SK-N-SH (cell line): ENCODE data around the gene MYO18A. TPM values are rescaled to one million over a fixed set of nuclear protein-coding genes. Genes with fewer than 3 reads are reported as not detected.

Experiments
- CTCF ChIA-PET: fragments of 300-600, 350-600 bp; formaldehyde crosslinking; extraction: SDS; loops from one replicate; lab custom pipeline; 2021; lab: Yijun Ruan, JAX
- POLR2A ChIA-PET: fragments of 350-600 bp; sonication (Branson Sonifier 250); formaldehyde crosslinking; extraction: SDS; loops from one replicate; lab custom pipeline; 2020; ENCODE audit warnings: antibody characterized with exemption, inconsistent platforms; lab: Yijun Ruan, JAX
- DNase-seq: peaks from one replicate; pipeline ENCODE4 v3.0.0; 2012
- H2AFZ ChIP-seq: fragments of 200-600 bp; sonication (generic); 2 replicates; pipeline ENCODE4 v1.8.1; 2016; ENCODE audit warnings: antibody characterized with exemption, mild to moderate bottlenecking, low read depth
- H3F3A ChIP-seq: fragments of 200-600 bp; sonication (generic); replicated peaks from 2 replicates; pipeline ENCODE3; 2016; ENCODE audit warnings: antibody characterized with exemption, mild to moderate bottlenecking; ENCODE audit not compliant: insufficient read depth
- H3K27ac ChIP-seq, 2 experiments: fragments of 200-500 bp in 1 of 2; fragments of 200-600 bp in 1 of 2; sonication (Bioruptor generic) in 1 of 2; sonication (generic), shearing (Covaris generic) in 1 of 2; 2 replicates each; pipeline versions ENCODE4 v1.5.1 to v1.6.1; 2014 to 2016; ENCODE audit warnings: low read depth in 2 of 2, inconsistent platforms in 1 of 2, low read length in 1 of 2, mild to moderate bottlenecking in 1 of 2, mixed read lengths in 1 of 2
- H3K27me3 ChIP-seq: fragments of 200-600 bp; sonication (generic), shearing (Covaris generic); 2 replicates; pipeline ENCODE4 v1.6.1; 2016; ENCODE audit warnings: mixed run types; ENCODE audit not compliant: insufficient read depth
- H3K36me3 ChIP-seq, 2 experiments: fragments of 200-500 bp in 1 of 2; fragments of 200-600 bp in 1 of 2; sonication (Bioruptor generic) in 1 of 2; sonication (generic) in 1 of 2; replicated peaks in 1 of 2; 2 replicates each; pipeline versions ENCODE3 to v1.5.1; 2014 to 2016; ENCODE audit warnings: low read length in 1 of 2, mild to moderate bottlenecking in 1 of 2; ENCODE audit not compliant: insufficient read depth in 2 of 2, control insufficient read depth in 1 of 2
- H3K4me1 ChIP-seq, 2 experiments: fragments of 200-500 bp in 1 of 2; fragments of 200-600 bp in 1 of 2; sonication (Bioruptor generic) in 1 of 2; sonication (generic), shearing (Covaris generic) in 1 of 2; 2 replicates each; pipeline versions ENCODE4 v1.5.1 to v1.6.1; 2014 to 2016; ENCODE audit warnings: low read depth in 1 of 2, low read length in 1 of 2, mixed run types in 1 of 2; ENCODE audit not compliant: insufficient read depth in 2 of 2, control insufficient read depth in 1 of 2
- H3K4me2 ChIP-seq: fragments of 200-600 bp; sonication (generic), shearing (Covaris generic); 2 replicates; pipeline ENCODE4 v1.6.1; 2017; ENCODE audit warnings: mixed run types
- H3K4me3 ChIP-seq, 2 experiments: fragments of 200-500 bp in 1 of 2; fragments of 200-600 bp in 1 of 2; sonication (Bioruptor generic) in 1 of 2; sonication (generic), shearing (Covaris generic) in 1 of 2; 2 replicates each; pipeline versions ENCODE4 v1.5.1 to v1.8.1; 2014 to 2016; ENCODE audit warnings: low read depth in 2 of 2, inconsistent platforms in 1 of 2, low read length in 1 of 2, mild to moderate bottlenecking in 1 of 2, mixed read lengths in 1 of 2, moderate library complexity in 1 of 2
- H3K79me2 ChIP-seq: fragments of 200-600 bp; sonication (generic); 2 replicates; pipeline ENCODE4 v1.8.1; 2017; ENCODE audit warnings: mild to moderate bottlenecking; ENCODE audit not compliant: insufficient read depth
- H3K9ac ChIP-seq: fragments of 200-600 bp; sonication (generic); 2 replicates; pipeline ENCODE4 v1.6.1; 2017; ENCODE audit warnings: mixed run types
- H3K9me2 ChIP-seq: fragments of 200-600 bp; sonication (generic); 2 replicates; pipeline ENCODE4 v1.6.1; 2017; ENCODE audit warnings: mixed run types
- H3K9me3 ChIP-seq: fragments of 200-600 bp; sonication (generic); 2 replicates; pipeline ENCODE4 v1.6.1; 2017; ENCODE audit warnings: mixed run types, mild to moderate bottlenecking, moderate library complexity
- H4K20me1 ChIP-seq: fragments of 200-600 bp; sonication (generic); 2 replicates; pipeline ENCODE4 v1.6.1; 2017; ENCODE audit warnings: mild to moderate bottlenecking, mixed run types; ENCODE audit not compliant: insufficient read depth
- CHD2 ChIP-seq: fragments of 150-350 bp; IDR thresholded peaks from 2 replicates; pipeline ENCODE4 v1.6.1; 2018; ENCODE audit warnings: low read length; ENCODE audit not compliant: partially characterized antibody
- CTCF ChIP-seq: fragments of 200-600 bp; sonication (generic); IDR thresholded peaks from 2 replicates; pipeline ENCODE4 v1.6.1; 2017; ENCODE audit warnings: antibody characterized with exemption, mild to moderate bottlenecking, moderate library complexity
- EZH2phosphoT487 ChIP-seq: fragments of 200-600 bp; sonication (generic); IDR thresholded peaks from 2 replicates; pipeline ENCODE4 v1.6.1; 2017; ENCODE audit warnings: low read depth, mixed run types, mild to moderate bottlenecking, antibody characterized with exemption, moderate library complexity, borderline replicate concordance
- FOSL2 ChIP-seq: IDR thresholded peaks from 2 replicates; pipeline ENCODE4 v1.4.0; 2012; ENCODE audit warnings: low read depth, mild to moderate bottlenecking, moderate library complexity, borderline replicate concordance
- FOXJ3 ChIP-seq: sonication (generic); formaldehyde crosslinking; IDR thresholded peaks from 2 replicates; pipeline ENCODE4 v1.5.1; 2020; ENCODE audit warnings: mild to moderate bottlenecking, missing genetic modification reagents
- FOXM1 ChIP-seq: IDR thresholded peaks from 2 replicates; pipeline ENCODE4 v1.4.0; 2012; ENCODE audit warnings: low read depth, mild to moderate bottlenecking
- GABPA ChIP-seq: IDR thresholded peaks from 2 replicates; pipeline ENCODE4 v1.4.0; 2012; ENCODE audit warnings: low read depth, mild to moderate bottlenecking
- JUND ChIP-seq: IDR thresholded peaks from 2 replicates; pipeline ENCODE4 v1.4.0; 2012
- MAX ChIP-seq: IDR thresholded peaks from 2 replicates; pipeline ENCODE4 v1.4.0; 2012; ENCODE audit warnings: low read depth
- MXI1 ChIP-seq: IDR thresholded peaks from 2 replicates; pipeline ENCODE4 v1.6.1; 2012; ENCODE audit warnings: mild to moderate bottlenecking, low read depth, low read length, improper control_type of control experiment
- POLR2AphosphoS5 ChIP-seq: IDR thresholded peaks from 2 replicates; pipeline ENCODE4 v1.6.1; 2012; ENCODE audit warnings: low read depth, low read length
- RAD21 ChIP-seq: IDR thresholded peaks from 2 replicates; pipeline ENCODE4 v1.6.1; 2012; ENCODE audit warnings: mild to moderate bottlenecking, low read length
- RFX5 ChIP-seq: IDR thresholded peaks from 2 replicates; pipeline ENCODE4 v1.6.1; 2012; ENCODE audit warnings: mild to moderate bottlenecking, improper control_type of control experiment, low read length
- TAF1 ChIP-seq: IDR thresholded peaks from 2 replicates; pipeline ENCODE4 v1.6.1; 2012; ENCODE audit warnings: low read depth, mild to moderate bottlenecking, low read length, moderate library complexity, borderline replicate concordance
- TCF12 ChIP-seq: IDR thresholded peaks from 2 replicates; pipeline ENCODE4 v1.4.0; 2012
- TEAD4 ChIP-seq: IDR thresholded peaks from 2 replicates; pipeline ENCODE4 v1.4.0; 2012; ENCODE audit warnings: mild to moderate bottlenecking, borderline replicate concordance; ENCODE audit not compliant: insufficient read depth
- WGBS: methylation state at CpG from one replicate; pipeline ENCODE4 v1.1.6; 2017; ENCODE audit warnings: low lambda C conversion rate; 5-methylcytosine and 5-hydroxymethylcytosine counted together
- polyA plus RNA-seq, 3 experiments: library from polyadenylated mRNA; depleted of rRNA; stranded (reverse); fragments of >200 nt; gene quantifications; 2 replicates each; pipeline ENCODE4 v1.2.3, GENCODE V29; 2012
- TF ChIP-seq, protein P1 (sequence below): IDR thresholded peaks from 2 replicates; pipeline ENCODE4 v1.4.0; 2012; ENCODE audit warnings: low read depth, borderline replicate concordance
- TF ChIP-seq, protein P2 (sequence below): IDR thresholded peaks from 2 replicates; pipeline ENCODE4; 2012

MYO18A gene
- polyA plus RNA-seq, 1 of the 3 experiments (the other 2 are of a cell fraction) = 6.6 TPM

DNA sequence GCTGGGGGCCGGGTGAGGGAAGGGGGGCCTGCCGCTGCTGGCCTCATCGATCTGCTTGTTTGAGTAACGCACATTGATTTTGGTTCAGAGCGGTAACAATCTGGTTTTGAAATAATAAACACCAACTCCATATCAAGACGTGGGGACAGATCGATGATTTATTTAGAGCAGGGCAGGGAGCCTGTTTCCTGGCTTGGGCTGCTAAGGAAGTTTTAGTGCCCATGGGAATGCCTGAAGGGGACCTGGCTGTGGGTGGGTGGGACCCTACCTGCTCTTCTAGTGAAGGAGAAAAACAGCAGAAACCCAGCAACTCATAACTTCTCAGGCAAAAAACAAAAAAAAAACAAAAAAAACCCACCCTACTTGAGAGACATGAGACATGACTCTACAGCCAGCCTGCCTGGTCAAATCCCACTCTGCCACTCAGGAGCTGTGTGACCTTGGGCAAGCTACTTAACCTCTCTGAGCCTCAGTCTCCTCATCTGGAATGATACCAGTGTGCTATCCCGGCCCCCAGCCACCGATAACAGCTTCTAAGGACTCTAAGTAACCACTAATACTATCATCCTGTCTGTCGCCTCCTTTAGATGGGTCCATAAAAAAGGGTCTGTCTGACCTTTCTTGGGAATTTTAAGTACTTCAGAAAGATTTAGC lies 71.2 kb downstream of the MYO18A start:
- Histone ChIP-seq H3K9me3 (no peaks in the 10 kb centered on the region), H3F3A (no peaks in the 10 kb centered on the region), H3K4me3 (no peak overlapping the region), H3K27ac (peak overlapping the region in 1 of 2 experiments; percentile 66; a peak in 1 of 4 replicates), H4K20me1 (no peaks in the 10 kb centered on the region), H3K79me2 (no peaks in the 10 kb centered on the region), H3K27me3 (no peaks in the 10 kb centered on the region), H3K4me1 (peaks cover 5 to 22% of the 10 kb centered on the region in 2 experiments; a peak in 2 of 4 replicates), H3K4me2 (no peak overlapping the region), H3K9ac (no peak overlapping the region), H3K36me3 (peaks cover 0 to 8% of the 10 kb centered on the region in 2 experiments), H3K9me2 (no peaks in the 10 kb centered on the region), H2AFZ (no peak overlapping the region)
- WGBS = 77% methylated on average over 10 of the region's 10 CpGs
- no peak for DNase-seq
- ChIA-PET CTCF (interaction anchor here (0.9 to 26.8 kb wide), 21 partner anchors 8 to 163 kb away, joined by 3 to 947 read pairs (median 5); partner anchors contain the start of genes PHF12, PIPOX and SEZ6), POLR2A (interaction anchor here (0.7 to 1.2 kb wide), 2 partner anchors 61 to 71 kb away, joined by 3 read pairs; no protein-coding TSS in a partner anchor)
- peak; percentile 2; the same call in 1 of the 2 replicates for TF ChIP-seq FOXJ3 (CRISPR knock-in tag)
- TF ChIP-seq FOSL2 = no peak

- peak; percentile 86 for DNase-seq
- Histone ChIP-seq H3K4me1 (peaks cover 5 to 29% of the 10 kb centered on the region in 2 experiments; a peak in 2 of 4 replicates), H3K9me3 (no peaks in the 10 kb centered on the region), H3K4me3 (no peak overlapping the region), H4K20me1 (no peaks in the 10 kb centered on the region), H3K27me3 (no peaks in the 10 kb centered on the region), H3K79me2 (no peaks in the 10 kb centered on the region), H3K36me3 (peaks cover 0 to 8% of the 10 kb centered on the region in 2 experiments), H3K27ac (peak overlapping the region in 1 of 2 experiments; percentile 89; a peak in 2 of 4 replicates), H3F3A (no peaks in the 10 kb centered on the region), H3K9me2 (no peaks in the 10 kb centered on the region), H2AFZ (no peak overlapping the region), H3K9ac (no peak overlapping the region), H3K4me2 (no peak overlapping the region)
- WGBS = 66% methylated on average over 9 of the region's 11 CpGs
- ChIA-PET CTCF (interaction anchor here (0.9 to 26.8 kb wide), 16 partner anchors 9 to 149 kb away, joined by 3 to 947 read pairs (median 6); partner anchors contain the start of genes PHF12, PIPOX and SEZ6), POLR2A (interaction anchor here (0.7 to 1.2 kb wide), 2 partner anchors 60 to 70 kb away, joined by 3 read pairs; no protein-coding TSS in a partner anchor)
- TF ChIP-seq FOXM1 (no peak), RFX5 (0 out of 2 replicates have a peak, but pooled peaks have one; percentile 27), MXI1 (peak; percentile 98), MAX (peak; percentile 32; the same call in 1 of the 2 replicates), TCF12 (no peak), TAF1 (no peak), POLR2AphosphoS5 (no peak), EZH2phosphoT487 (no peak), TEAD4 (no peak), JUND (no peak), CTCF (no peak), RAD21 (peak; percentile 29), GABPA (no peak), CHD2 (peak; percentile 49)
- TF ChIP-seq, protein P1, sequence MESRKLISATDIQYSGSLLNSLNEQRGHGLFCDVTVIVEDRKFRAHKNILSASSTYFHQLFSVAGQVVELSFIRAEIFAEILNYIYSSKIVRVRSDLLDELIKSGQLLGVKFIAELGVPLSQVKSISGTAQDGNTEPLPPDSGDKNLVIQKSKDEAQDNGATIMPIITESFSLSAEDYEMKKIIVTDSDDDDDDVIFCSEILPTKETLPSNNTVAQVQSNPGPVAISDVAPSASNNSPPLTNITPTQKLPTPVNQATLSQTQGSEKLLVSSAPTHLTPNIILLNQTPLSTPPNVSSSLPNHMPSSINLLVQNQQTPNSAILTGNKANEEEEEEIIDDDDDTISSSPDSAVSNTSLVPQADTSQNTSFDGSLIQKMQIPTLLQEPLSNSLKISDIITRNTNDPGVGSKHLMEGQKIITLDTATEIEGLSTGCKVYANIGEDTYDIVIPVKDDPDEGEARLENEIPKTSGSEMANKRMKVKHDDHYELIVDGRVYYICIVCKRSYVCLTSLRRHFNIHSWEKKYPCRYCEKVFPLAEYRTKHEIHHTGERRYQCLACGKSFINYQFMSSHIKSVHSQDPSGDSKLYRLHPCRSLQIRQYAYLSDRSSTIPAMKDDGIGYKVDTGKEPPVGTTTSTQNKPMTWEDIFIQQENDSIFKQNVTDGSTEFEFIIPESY = no peak
- TF ChIP-seq, protein P2, sequence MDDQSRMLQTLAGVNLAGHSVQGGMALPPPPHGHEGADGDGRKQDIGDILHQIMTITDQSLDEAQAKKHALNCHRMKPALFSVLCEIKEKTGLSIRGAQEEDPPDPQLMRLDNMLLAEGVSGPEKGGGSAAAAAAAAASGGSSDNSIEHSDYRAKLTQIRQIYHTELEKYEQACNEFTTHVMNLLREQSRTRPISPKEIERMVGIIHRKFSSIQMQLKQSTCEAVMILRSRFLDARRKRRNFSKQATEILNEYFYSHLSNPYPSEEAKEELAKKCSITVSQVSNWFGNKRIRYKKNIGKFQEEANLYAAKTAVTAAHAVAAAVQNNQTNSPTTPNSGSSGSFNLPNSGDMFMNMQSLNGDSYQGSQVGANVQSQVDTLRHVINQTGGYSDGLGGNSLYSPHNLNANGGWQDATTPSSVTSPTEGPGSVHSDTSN = 0 out of 2 replicates have a peak, but pooled peaks have one; percentile 10
Measured at GRCh38 chr17:29107933-29108822, 72.0 kb downstream of the MYO18A start.
